Measurements from ENCODE around the gene PON2.

PON2 gene

DNA sequence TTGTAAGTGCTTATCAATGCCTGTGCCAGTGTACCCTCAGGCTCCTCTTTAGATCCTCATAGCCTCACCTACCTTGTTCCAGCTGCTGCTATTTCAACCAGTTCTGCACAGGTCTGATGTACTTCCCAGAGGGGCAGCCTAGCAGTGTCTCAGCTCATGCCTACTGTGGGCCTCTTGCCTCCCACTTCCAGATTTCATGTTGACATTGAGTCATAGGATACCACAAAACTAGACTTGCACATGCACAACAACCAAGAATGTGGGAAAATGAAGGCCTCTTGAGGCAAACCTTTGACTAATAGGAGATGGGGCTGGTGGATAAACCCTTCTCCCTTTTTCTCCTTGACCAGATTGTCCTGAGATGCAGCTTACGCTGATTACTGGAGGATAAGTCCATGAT lies 69.7 kb downstream of the PON2 start:
- no peak for DNase-seq
- no peaks in the 10 kb centered on the region for H3K79me2 ChIP-seq (ENCODE audit: insufficient read depth, low read length)
- no peak overlapping the region for H3K4me2 ChIP-seq (ENCODE audit: insufficient read depth, low read length)
- H3K4me3 ChIP-seq (ENCODE audit: low read depth in 1 of 2, low read length in 2 of 2) = no peak overlapping the region
- no peak for ATAC-seq (ENCODE audit: insufficient read depth, low read depth)
- H3K27ac ChIP-seq (ENCODE audit: low read length) = no peak overlapping the region
- H3K4me1 ChIP-seq (ENCODE audit: insufficient read depth, low read length) = no peaks in the 10 kb centered on the region
- no peaks in the 10 kb centered on the region for H3K9me3 ChIP-seq (ENCODE audit: insufficient read depth, low read length, severe bottlenecking)
- TF ChIP-seq, protein P1, sequence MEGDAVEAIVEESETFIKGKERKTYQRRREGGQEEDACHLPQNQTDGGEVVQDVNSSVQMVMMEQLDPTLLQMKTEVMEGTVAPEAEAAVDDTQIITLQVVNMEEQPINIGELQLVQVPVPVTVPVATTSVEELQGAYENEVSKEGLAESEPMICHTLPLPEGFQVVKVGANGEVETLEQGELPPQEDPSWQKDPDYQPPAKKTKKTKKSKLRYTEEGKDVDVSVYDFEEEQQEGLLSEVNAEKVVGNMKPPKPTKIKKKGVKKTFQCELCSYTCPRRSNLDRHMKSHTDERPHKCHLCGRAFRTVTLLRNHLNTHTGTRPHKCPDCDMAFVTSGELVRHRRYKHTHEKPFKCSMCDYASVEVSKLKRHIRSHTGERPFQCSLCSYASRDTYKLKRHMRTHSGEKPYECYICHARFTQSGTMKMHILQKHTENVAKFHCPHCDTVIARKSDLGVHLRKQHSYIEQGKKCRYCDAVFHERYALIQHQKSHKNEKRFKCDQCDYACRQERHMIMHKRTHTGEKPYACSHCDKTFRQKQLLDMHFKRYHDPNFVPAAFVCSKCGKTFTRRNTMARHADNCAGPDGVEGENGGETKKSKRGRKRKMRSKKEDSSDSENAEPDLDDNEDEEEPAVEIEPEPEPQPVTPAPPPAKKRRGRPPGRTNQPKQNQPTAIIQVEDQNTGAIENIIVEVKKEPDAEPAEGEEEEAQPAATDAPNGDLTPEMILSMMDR (IDR thresholded peaks at IDR 0.05; ENCODE audit: borderline replicate concordance, extremely low read depth, low read length, poor library complexity, severe bottlenecking) = no peak
- no peak for TF ChIP-seq EZH2 (IDR thresholded peaks at IDR 0.05; ENCODE audit: borderline replicate concordance, low read depth, low read length, severe bottlenecking)
- H2AFZ ChIP-seq (ENCODE audit: low read depth, low read length) = no peak overlapping the region
- H3K27me3 ChIP-seq (ENCODE audit: insufficient read depth, low read length, poor library complexity) = no peaks in the 10 kb centered on the region
- no peak overlapping the region for H3K9ac ChIP-seq (ENCODE audit: low read depth, low read length)
- H3K36me3 ChIP-seq (ENCODE audit: insufficient read depth, low read length) = no peaks in the 10 kb centered on the region
- H4K20me1 ChIP-seq (ENCODE audit: insufficient read depth, low read length) = no peaks in the 10 kb centered on the region

DNA sequence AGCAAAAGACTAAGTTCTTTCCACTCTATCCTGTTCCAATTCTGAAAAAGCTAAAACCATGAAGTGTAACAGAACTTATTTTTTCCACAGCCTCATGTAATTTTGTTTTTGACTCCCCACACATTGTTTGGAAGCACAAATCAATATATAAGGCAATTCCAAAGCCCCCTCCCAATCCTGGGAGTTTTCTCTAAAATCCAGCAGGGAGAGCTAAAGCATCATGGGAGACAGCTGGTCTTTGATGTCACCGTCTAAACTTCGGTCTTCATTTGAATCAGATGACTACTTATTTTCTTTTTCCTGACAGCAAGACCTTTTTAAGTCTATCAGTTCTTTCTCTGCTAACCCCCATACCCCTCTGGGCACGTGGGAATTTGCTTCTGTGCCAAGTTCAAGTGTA lies 77.2 kb downstream of the PON2 start:
- H2AFZ ChIP-seq (ENCODE audit: low read depth, low read length) = no peak overlapping the region
- H3K27me3 ChIP-seq (ENCODE audit: insufficient read depth, low read length, poor library complexity) = no peaks in the 10 kb centered on the region
- DNase-seq = no peak
- H3K9ac ChIP-seq (ENCODE audit: low read depth, low read length) = no peak overlapping the region
- no peak overlapping the region for H3K27ac ChIP-seq (ENCODE audit: low read length)
- no peaks in the 10 kb centered on the region for H3K36me3 ChIP-seq (ENCODE audit: insufficient read depth, low read length)
- TF ChIP-seq, protein P1 (IDR thresholded peaks at IDR 0.05; ENCODE audit: borderline replicate concordance, extremely low read depth, low read length, poor library complexity, severe bottlenecking) = no peak
- TF ChIP-seq EZH2 (IDR thresholded peaks at IDR 0.05; ENCODE audit: borderline replicate concordance, low read depth, low read length, severe bottlenecking) = no peak
- no peaks in the 10 kb centered on the region for H3K9me3 ChIP-seq (ENCODE audit: insufficient read depth, low read length, severe bottlenecking)
- H3K4me2 ChIP-seq (ENCODE audit: insufficient read depth, low read length) = no peak overlapping the region
- ATAC-seq (ENCODE audit: insufficient read depth, low read depth) = no peak
- no peaks in the 10 kb centered on the region for H4K20me1 ChIP-seq (ENCODE audit: insufficient read depth, low read length)
- H3K4me3 ChIP-seq (ENCODE audit: low read depth in 1 of 2, low read length in 2 of 2) = no peak overlapping the region
- no peaks in the 10 kb centered on the region for H3K79me2 ChIP-seq (ENCODE audit: insufficient read depth, low read length)
- no peaks in the 10 kb centered on the region for H3K4me1 ChIP-seq (ENCODE audit: insufficient read depth, low read length)
